IMR-90 (cell line): ENCODE results near the gene FAS. TPM values are rescaled to one million over a fixed set of nuclear protein-coding genes. Genes with fewer than 3 reads are reported as not detected.

Experiments
- microRNA-seq, 2 experiments: library from miRNA; stranded (forward) in 1 of 2; unstranded in 1 of 2; fragments of 10-50 nt in 1 of 2; fragments of <30 nt in 1 of 2; gene quantifications in 1 of 2; microRNA quantifications in 1 of 2; one replicate each; pipeline versions ENCODE3 to v1.1.0; 2013 to 2020; ENCODE audit not compliant: insufficient read depth in 1 of 2, insufficient read length in 1 of 2, unreplicated experiment in 1 of 2
- polyA plus RNA-seq, 3 experiments: library from polyadenylated mRNA; depleted of rRNA; stranded (reverse); fragments of >200 nt; gene quantifications; 2 replicates each; pipeline ENCODE4 v1.2.3, GENCODE V29; 2012; ENCODE audit warnings: low replicate concordance in 1 of 3
- small RNA-seq, 5 experiments: library from RNA; depleted of rRNA; stranded (forward); fragments of <200 nt; gene quantifications; one replicate each; pipeline ENCODE3, GENCODE V24; 2012
- total RNA-seq: library from RNA; depleted of rRNA; stranded (reverse); fragments of >200 nt; gene quantifications from 2 replicates; pipeline ENCODE4 v1.2.3, GENCODE V29; 2012; rRNA removed

Gene FAS
- total and polyA plus RNA-seq, 2 of the 4 experiments (the other 2 are of a cell fraction) = 34.3 to 53.8 TPM

Small RNA genes within 50 kb of the gene (microRNA-seq; reads per million reads assigned to microRNA genes)
- not detected for gene MIR4679-1 (ENCODE audit: unreplicated experiment)
- 0 reads per million in 2 experiments for gene MIR4679-2 (ENCODE audit: insufficient read depth in 1 of 2, insufficient read length in 1 of 2, unreplicated experiment in 1 of 2)
- not detected for gene RF02116 (ENCODE audit: insufficient read depth, insufficient read length)

Small RNA genes within 50 kb of the gene (small RNA-seq; reads per million reads assigned to genes)
- gene MIR4679-2 (0 reads per million in 5 experiments), gene RF02116 (0 reads per million in 5 experiments)

Other genes with a start within 250 kb of the FAS start
- gene LIPN, start 230.8 kb upstream of the FAS start, total RNA-seq = not detected in 2 replicates
- gene LIPN, start 230.8 kb upstream of the FAS start, polyA plus RNA-seq (2012; rRNA removed) = not detected in 2 replicates
- not detected in 2 replicates for gene LIPM, start 188.1 kb upstream of the FAS start, total RNA-seq
- not detected in 2 replicates for gene LIPM, start 188.1 kb upstream of the FAS start, polyA plus RNA-seq (2012; rRNA removed)
- not detected in 2 replicates for gene ANKRD22, start 139.0 kb upstream of the FAS start, total RNA-seq
- not detected in 2 replicates for gene ANKRD22, start 139.0 kb upstream of the FAS start, polyA plus RNA-seq (2012; rRNA removed)
- 28.1 and 32.8 TPM in 2 replicates for gene STAMBPL1, start 110.6 kb upstream of the FAS start, total RNA-seq
- 26.8 and 30.6 TPM in 2 replicates for gene STAMBPL1, start 110.6 kb upstream of the FAS start, polyA plus RNA-seq (2012; rRNA removed)
- 757 and 978 TPM in 2 replicates for gene ACTA2, start 38.0 kb upstream of the FAS start, total RNA-seq
- 1,117 and 1,235 TPM in 2 replicates for gene ACTA2, start 38.0 kb upstream of the FAS start, polyA plus RNA-seq (2012; rRNA removed)
- 0.18 TPM in 1 of 2 replicates, not detected in the other for gene CH25H, start 216.5 kb downstream of the FAS start, total RNA-seq
- gene CH25H, start 216.5 kb downstream of the FAS start, polyA plus RNA-seq (2012; rRNA removed) = 0.12 and 0.19 TPM in 2 replicates